Inflammatory macrophage treated with lipopolysaccharide for 4 hours (primary cell): ENCODE measurements around the gene CFAP20DC.
"Not testable (repeated sequence)": the region's sequence is repeated elsewhere in the genome, so short reads cannot be mapped to it uniquely, and the experiment has no call there.

Experiments
- DNase-seq: peaks from one replicate; pipeline ENCODE4 v3.0.0-alpha.2; 2020

Gene CFAP20DC

GRCh38 chr3:59016930-59017616, 32.8 kb downstream of the CFAP20DC start:
- no peak for DNase-seq

DNA sequence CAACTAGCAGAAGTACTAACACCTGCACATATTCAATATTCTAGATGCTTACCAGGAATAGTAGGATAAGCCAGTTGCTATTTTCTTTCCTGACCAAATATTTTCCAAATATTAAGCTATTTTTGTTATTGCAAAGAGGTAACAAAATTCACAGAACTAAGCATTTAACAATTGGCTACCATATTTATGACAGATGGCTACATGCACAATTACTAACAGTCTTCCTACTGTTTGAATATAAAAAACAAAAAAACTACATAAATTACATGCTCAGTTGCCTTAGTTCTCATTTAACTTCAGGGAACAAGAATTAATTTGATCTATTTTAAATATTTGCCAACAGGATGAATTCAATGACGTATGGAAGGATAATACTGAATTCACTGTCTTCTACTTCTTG, 36.2 kb downstream of the CFAP20DC start:
- no peak for DNase-seq

GRCh38 chr3:59006634-59007517, 42.9 kb downstream of the CFAP20DC start:
- DNase-seq = no peak

DNA sequence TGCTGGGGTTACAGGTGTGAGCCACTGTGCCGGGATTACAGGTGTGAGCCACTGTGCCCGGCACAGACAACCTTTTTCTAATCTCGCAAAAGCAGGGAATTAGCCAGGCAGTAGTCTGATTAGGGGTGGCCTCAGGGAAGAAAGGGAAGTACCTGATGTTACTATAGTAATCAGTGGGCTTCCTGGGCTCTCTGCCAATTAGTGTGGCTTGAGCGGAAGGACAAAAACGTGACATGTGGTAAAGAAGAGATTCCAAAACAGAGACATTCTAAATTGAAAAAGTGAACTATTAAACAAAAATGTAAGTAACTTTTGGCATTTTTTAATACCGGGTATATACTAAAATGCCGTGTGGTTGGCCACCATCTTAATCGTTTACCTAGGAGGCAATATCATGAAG, 48.1 kb downstream of the CFAP20DC start:
- DNase-seq = peak; percentile 18

GRCh38 chr3:58999774-59000160, 50.1 kb downstream of the CFAP20DC start:
- DNase-seq = no peak

GRCh38 chr3:58999134-58999773, 50.6 kb downstream of the CFAP20DC start:
- DNase-seq = no peak

DNA sequence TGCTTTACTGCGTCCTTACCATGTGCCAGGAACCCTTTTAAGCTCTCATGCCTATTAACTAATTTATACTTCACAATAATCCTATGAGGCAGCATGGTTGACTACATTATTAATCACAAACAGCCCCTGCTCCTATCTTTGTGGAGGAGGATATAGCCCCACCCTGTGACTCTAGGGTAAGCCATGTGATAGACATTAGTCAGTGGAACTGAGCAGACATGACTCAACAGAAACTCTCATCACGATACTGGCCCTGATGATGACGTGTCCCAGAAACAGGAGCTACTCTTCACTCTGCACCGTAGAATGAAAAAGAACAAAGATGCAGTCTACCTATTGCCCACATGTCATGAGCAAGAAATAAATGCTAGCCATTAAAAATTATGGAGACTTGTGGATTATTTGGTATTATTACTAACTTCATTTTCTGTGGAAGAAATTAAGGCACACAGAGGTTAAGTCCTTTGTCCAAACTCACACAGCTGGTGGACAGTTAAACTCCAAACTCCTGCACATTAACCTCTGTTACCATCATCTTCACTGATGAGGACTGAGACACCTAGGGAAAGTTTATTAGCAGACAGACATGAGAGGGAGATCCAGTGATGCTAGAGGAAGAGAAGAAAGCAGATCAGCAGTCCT, 51.2 kb downstream of the CFAP20DC start:
- DNase-seq = peak; percentile 84

DNA sequence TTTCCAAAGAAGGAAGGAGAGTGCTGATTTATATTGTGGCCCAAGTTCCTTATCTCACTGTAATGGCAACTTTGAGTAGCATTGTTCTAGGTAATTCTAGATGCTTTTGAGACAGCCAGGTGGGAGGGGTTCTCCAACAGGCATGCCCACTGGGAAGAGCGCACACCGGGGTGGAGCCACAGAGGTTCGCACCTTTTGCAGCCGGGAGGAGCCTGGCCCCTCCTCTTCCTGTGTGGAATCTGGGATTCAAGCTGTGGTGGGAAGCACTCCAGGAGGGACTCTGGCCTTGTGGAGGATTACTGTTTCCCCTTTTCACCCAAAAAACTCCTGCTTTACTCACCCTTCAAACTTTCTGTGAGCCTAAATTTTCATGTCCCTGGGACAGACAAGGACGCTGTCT, 53.1 kb downstream of the CFAP20DC start:
- no peak for DNase-seq

DNA sequence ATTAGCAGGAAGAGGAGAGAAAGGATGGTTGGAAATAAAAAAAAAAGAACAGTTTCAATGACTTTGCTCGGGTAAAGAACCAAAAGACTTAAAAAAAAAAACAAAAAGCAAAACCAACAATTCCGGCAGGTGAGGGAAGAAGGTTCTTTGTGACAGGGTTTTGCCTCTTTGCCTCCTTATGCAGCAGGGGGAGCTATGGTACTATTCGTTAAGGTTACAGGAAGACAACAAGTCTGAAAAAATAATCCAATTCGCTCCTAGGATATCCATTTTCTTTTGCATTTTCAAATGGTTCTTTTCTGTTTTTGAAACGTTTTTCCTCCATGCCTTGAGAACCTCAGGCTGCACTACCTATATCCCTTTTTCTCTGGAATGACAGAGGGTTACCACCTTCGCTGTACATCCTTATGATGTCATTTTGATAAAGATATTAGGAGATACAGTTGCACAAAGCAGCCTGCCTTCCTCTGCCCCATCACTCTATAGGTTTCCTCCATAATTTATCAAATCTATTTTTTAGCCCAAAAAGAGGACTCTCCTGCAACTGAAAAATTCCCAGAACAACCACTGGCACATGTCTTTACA, 55.0 kb downstream of the CFAP20DC start:
- peak; percentile 51 for DNase-seq

DNA sequence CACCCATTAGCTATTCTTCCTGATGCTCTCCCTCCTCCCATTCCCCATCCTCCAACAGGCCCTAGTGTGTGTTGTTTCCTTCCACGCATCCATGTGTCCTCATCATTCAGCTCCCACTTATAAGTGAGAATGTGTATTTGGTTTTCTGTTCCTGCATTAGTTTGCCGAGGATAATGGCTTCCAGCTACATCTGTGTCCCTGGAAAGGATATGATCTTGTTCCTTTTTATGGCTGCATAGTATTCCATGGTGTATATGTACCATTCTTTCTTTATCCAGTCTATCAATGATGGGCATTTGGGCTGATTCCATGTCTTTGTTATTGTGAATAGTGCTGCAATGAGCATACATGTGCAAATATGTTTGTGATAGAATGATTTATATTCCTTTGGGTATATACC, 56.3 kb downstream of the CFAP20DC start:
- DNase-seq = no peak

DNA sequence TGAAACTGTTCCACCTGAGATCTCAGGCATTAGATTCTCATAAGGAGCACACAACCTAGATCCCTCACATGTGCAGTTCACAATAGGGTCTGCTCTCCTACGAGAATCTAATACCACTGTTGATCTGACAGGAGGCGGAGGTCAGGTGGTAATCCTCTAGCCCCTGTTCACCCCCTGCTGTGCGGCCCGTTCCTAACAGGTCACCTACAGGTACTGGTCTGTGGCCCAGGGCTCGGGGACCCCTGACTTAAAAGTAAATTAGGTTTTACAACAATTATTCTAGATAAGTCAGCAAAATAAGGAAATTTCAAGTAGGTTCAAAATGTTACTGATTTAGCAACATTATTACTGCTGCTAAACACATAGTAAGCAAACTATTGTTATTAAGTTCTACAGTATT, 58.2 kb downstream of the CFAP20DC start:
- no peak for DNase-seq

DNA sequence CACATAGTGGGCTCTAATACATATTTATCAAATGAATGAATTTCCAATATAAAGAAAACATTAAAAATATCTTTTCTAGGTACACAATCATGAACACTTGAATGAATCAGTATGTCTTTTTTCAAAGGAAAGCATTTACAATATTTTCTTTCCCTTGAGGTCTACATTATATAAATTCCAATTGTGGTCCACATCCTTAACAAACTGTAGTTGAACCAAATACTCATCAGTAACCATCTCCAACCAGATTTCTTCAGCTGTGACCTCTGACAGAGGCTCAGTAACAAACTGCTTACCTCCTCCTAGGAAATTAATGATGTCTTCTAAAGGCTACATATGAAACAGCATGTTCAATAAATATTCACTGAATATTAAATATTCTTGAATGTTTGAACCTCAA, 58.8 kb downstream of the CFAP20DC start:
- no peak for DNase-seq

DNA sequence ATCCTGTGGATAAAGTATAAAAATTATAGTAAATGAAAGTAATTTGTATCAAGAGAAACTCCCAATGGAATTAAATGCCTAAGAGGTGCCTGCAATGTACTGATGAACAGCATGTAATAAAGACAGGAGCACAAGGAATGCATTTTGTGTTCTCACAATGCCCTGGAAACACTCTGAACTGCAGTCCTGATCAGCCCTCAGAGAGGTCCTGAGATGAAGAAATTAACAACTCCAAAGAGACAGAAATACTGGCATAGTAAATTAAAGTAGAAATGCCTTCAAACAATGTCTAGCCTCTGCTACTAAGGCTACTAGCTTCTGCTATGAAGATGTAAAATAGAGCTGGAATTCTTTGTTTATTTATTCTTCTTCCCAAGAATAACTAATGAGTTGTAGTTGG, 59.9 kb downstream of the CFAP20DC start:
- no peak for DNase-seq

- no peak for DNase-seq
Measured at GRCh38 chr3:58989163-58989562, 60.7 kb downstream of the CFAP20DC start.

DNA sequence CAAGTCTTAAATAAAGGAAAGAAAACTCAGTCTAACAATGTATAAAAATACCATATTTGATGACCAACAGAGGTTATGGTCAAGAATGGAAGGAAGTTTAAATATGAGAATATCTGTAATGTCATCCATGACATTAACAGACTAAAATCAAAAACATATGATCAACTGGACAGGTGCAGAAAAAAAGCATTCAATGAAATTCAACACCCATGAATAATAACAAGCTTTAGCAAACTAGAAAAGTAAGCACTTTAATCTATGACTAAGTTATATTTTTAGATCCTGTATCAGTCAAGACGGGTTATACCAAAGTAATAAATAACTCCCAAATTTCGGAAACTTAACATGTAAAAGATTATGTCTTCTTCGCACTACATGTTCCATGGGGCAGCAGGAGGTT, 61.8 kb downstream of the CFAP20DC start:
- no peak for DNase-seq

DNA sequence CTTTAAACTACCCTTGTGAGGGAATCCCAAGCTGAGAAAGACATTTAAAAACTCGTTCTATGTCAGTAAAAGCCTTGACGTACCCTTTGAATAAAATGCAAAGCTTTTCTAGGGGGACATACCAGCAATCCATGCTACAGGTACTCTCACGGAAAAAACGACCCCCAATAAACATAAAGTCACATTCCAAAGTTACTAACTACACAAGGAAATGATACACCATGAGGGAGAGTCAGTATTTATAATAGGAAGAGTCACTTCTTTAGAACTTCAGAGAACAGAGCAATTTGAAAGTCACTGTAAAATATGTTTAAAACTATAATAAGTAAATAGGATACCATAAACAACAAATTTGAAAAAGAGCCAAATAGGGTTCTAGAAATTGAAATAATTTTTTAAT, 63.2 kb downstream of the CFAP20DC start:
- no peak for DNase-seq

GRCh38 chr3:58979840-58980239, 70.0 kb downstream of the CFAP20DC start:
- DNase-seq = no peak

DNA sequence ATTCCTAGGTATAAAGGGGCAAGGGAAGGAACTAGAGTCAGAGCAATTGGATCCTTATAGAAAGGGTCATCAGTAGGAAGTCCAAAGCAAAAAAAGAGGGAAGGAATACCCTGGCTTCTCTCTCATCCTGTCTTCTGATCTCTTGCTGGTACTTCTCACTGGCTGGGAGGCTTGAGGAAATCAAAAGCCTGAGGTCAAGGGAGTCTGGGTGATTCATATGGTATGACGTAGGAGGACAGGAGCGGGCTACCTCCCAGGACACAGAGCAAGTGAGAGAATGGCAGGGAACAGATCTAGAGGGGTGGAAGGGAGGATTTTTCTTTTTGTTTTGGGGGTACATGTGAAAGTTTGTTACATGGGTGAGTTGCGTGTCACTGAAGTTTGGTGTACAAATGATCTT, 76.0 kb downstream of the CFAP20DC start:
- DNase-seq = no peak

- DNase-seq = not testable (repeated sequence)
Measured at GRCh38 chr3:58967866-58968265, 82.0 kb downstream of the CFAP20DC start.

GRCh38 chr3:58965865-58966264, 84.0 kb downstream of the CFAP20DC start:
- no peak for DNase-seq

- DNase-seq = no peak
Measured at GRCh38 chr3:58963928-58964503, 85.8 kb downstream of the CFAP20DC start.

DNA sequence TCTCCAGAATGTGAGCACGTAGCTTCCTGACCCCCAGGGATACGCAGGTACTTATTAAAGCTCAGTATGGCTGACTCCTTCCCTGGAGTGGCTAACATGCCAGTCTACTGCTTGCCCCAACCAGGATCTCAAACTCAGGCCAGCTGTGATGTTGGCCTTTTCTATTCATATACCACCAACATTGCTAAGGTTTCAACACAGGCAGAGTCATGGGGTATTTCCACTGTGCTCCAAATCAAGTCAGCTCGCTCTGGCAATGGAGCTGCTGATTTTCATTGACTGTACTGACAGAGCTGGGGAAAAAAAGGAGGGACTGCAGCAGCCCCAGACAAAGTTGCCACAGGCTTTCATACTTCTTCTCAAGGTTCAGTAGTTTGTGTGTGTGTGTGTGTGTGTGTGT, 87.0 kb downstream of the CFAP20DC start:
- no peak for DNase-seq
